Measurements from ENCODE around the gene GTF3C4. TPM values are rescaled to one million over a fixed set of nuclear protein-coding genes. Genes with fewer than 3 reads are reported as not detected.

The GTF3C4 gene
- total and polyA plus RNA-seq, 12 donors = 1.2 to 12.0 (median 9.8) TPM

DNA sequence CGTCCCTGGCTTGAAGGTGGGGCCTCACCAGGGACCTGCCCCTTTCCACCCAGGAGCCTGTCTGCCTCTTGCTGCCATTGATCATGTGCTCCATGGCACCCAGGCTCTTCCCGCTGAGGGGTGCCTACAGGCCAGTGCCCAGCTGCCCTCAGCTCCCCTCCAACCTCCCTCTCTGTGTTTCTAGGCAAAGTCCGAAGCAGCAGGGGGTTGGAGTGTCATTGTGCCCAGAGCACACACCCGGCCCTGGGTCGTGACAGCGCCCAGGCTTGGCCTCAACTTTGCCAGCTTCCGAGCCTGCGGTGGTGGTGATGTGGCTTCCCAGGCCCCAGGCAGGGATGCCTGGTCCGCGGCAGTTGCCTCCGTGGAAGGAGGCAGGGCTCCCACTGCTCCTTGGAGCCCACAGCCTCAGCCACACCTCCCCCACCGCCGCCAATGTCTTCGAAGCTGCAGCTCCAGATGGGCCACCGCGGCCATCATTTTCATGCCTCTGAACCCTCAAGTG is 52.4 kb downstream of the GTF3C4 start:
- ATAC-seq (no peak), DNase-seq (no peak)
- WGBS, 2 donors = 85 to 88% methylated on average over 16 of the region's 16 CpGs

DNA sequence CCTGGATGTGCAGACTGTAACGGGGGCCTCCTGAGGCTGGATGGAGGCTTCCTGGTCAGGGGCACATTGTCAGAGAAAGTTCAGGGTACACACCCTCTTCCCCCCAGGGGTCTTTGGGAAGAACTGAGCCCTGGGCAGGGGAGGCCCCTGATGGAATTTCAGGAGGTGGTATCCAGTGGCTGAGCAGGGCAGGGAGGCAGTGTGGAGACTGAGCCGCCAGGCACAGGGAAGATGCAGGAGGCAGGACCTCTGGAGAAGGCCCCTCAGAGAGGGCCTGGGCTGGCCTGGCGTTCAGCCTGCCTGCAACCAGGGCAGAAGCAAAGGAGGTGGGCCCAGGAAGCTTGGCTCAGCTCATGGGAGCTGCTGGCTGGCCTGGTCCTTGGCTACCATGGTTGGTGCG is 53.5 kb downstream of the GTF3C4 start:
- Histone ChIP-seq H3K27me3 (peaks cover 0 to 24% (median 10%) of the 10 kb centered on the region in 7 donors), H3K4me1 (no peaks in the 10 kb centered on the region), H3K36me3 (no peaks in the 10 kb centered on the region), H3K4me3 (no peak overlapping the region), H3K9me3 (no peaks in the 10 kb centered on the region), H3K27ac (no peak overlapping the region)
- DNase-seq = no peak
- WGBS, 2 donors = 88 to 89% methylated on average over 4 of the region's 4 CpGs
- no peak for ATAC-seq
- TF ChIP-seq, protein P1, sequence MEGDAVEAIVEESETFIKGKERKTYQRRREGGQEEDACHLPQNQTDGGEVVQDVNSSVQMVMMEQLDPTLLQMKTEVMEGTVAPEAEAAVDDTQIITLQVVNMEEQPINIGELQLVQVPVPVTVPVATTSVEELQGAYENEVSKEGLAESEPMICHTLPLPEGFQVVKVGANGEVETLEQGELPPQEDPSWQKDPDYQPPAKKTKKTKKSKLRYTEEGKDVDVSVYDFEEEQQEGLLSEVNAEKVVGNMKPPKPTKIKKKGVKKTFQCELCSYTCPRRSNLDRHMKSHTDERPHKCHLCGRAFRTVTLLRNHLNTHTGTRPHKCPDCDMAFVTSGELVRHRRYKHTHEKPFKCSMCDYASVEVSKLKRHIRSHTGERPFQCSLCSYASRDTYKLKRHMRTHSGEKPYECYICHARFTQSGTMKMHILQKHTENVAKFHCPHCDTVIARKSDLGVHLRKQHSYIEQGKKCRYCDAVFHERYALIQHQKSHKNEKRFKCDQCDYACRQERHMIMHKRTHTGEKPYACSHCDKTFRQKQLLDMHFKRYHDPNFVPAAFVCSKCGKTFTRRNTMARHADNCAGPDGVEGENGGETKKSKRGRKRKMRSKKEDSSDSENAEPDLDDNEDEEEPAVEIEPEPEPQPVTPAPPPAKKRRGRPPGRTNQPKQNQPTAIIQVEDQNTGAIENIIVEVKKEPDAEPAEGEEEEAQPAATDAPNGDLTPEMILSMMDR (IDR thresholded peaks at IDR 0.05) = no peak
- intact Hi-C loops (cut with DNase I) = no loop called here

More for the DNA sequence above, 52.4 kb downstream of the GTF3C4 start:
- no peaks in the 10 kb centered on the region for H3K4me1 ChIP-seq
- TF ChIP-seq, protein P1 (IDR thresholded peaks at IDR 0.05) = no peak
- H3K4me3 ChIP-seq = no peak overlapping the region
- peaks cover 0 to 20% (median 12%) of the 10 kb centered on the region in 7 donors for H3K27me3 ChIP-seq
- H3K9me3 ChIP-seq = no peaks in the 10 kb centered on the region
- H3K36me3 ChIP-seq = no peaks in the 10 kb centered on the region
- intact Hi-C loops (cut with DNase I) = no loop called here
- H3K27ac ChIP-seq = no peak overlapping the region

GRCh38 chr9:132725306-132725705 is 55.0 kb downstream of the GTF3C4 start:
- H3K27me3 ChIP-seq = peaks cover 0 to 24% (median 5%) of the 10 kb centered on the region in 7 donors
- no peak for DNase-seq
- no peak overlapping the region for H3K27ac ChIP-seq
- no peak for ATAC-seq
- no peaks in the 10 kb centered on the region for H3K36me3 ChIP-seq
- H3K9me3 ChIP-seq = no peaks in the 10 kb centered on the region
- 93% methylated on average over 13 of the region's 13 CpGs for WGBS, 2 donors
- H3K4me1 ChIP-seq = no peaks in the 10 kb centered on the region
- TF ChIP-seq, protein P1 (IDR thresholded peaks at IDR 0.05) = no peak
- intact Hi-C loops (cut with DNase I) = no loop called here
- H3K4me3 ChIP-seq = no peak overlapping the region

DNA sequence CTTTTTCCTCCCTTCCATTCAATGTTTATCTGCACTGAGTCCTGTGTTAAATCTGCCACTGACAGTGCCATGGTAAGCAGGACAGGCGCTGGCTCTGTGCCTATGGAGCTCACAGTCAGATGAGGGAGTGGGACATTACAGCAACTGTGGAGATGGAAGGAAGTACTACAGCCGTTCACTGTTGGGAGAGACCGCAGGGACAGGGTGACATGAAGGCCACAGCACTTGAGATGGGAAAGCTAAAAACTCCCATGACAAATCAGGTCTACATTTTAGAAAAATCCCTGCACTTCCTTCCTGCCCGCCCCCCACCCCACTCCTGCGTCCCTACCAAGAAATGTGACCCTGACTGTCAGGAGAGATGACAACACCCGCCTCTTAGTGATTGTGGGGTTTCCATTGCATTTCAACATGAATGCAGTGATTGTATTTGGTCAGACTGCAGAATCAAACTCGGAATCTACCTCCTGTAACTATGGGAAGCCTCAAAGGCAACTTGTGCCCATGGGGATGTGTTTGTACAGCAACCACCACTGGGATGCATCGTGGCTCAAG is 56.4 kb downstream of the GTF3C4 start:
- 64 to 66% methylated on average over 8 of the region's 8 CpGs for WGBS, 2 donors
- intact Hi-C loops (cut with DNase I) = no loop called here
- no peak for ATAC-seq
- Histone ChIP-seq H3K4me3 (no peak overlapping the region), H3K27me3 (peaks cover 0 to 24% (median 5%) of the 10 kb centered on the region in 7 donors), H3K27ac (no peak overlapping the region), H3K9me3 (no peaks in the 10 kb centered on the region), H3K4me1 (no peaks in the 10 kb centered on the region), H3K36me3 (no peaks in the 10 kb centered on the region)
- DNase-seq = no peak
- TF ChIP-seq, protein P1 (IDR thresholded peaks at IDR 0.05) = no peak
